H1 (cell line): ENCODE measurements around the gene ZNF687. TPM values are rescaled to one million over a fixed set of nuclear protein-coding genes. Genes with fewer than 3 reads are reported as not detected.

ENCODE experiments used
- BCL11A ChIP-seq, 2 experiments: IDR thresholded peaks; one replicate each; pipeline ENCODE4 v1.6.1; 2011; ENCODE audit warnings: low read depth in 2 of 2, low read length in 2 of 2, mild to moderate bottlenecking in 2 of 2
- EGR1 ChIP-seq: IDR thresholded peaks from 2 replicates; pipeline ENCODE4 v1.6.1; 2011; ENCODE audit warnings: low read depth, low read length, borderline replicate concordance
- KDM5A ChIP-seq: fragments of 200-600 bp; IDR thresholded peaks from 2 replicates; pipeline ENCODE4 v1.7.1; 2012; ENCODE audit warnings: mild to moderate bottlenecking, low read length, inconsistent platforms, mixed read lengths
- MAFK ChIP-seq: IDR thresholded peaks from 2 replicates; pipeline ENCODE4 v1.6.1; 2012; ENCODE audit warnings: low read depth, mild to moderate bottlenecking, improper control_type of control experiment, low read length
- POLR2A ChIP-seq, 2 experiments: IDR thresholded peaks; 1 replicate in 1 of 2; 2 replicates in 1 of 2; pipeline ENCODE4 v1.6.1; 2011; ENCODE audit warnings: low read depth in 2 of 2, low read length in 2 of 2, mild to moderate bottlenecking in 2 of 2; ENCODE audit errors: control extremely low read depth in 1 of 2
- SP1 ChIP-seq: IDR thresholded peaks from 2 replicates; pipeline ENCODE4 v1.6.1; 2011; ENCODE audit warnings: low read depth, low read length
- TAF1 ChIP-seq: IDR thresholded peaks from 2 replicates; pipeline ENCODE4 v1.6.1; 2011; ENCODE audit warnings: mild to moderate bottlenecking, low read depth, low read length
- ZNF274 ChIP-seq: IDR thresholded peaks from 2 replicates; pipeline ENCODE4 v1.7.0; 2012; ENCODE audit warnings: low read length, borderline replicate concordance; ENCODE audit errors: extremely low read depth
- polyA plus RNA-seq, 7 experiments: library from polyadenylated mRNA; depleted of rRNA in 3 of 7; stranded (reverse) in 5 of 7; unstranded in 2 of 7; fragments of >200 nt in 5 of 7; fragments of 200-250 nt in 2 of 7; gene quantifications; 1 replicate in 5 of 7; 2 replicates in 1 of 7; 4 replicates in 1 of 7; pipeline versions ENCODE4 v1.2.1 to v1.2.3, GENCODE V29; 2011 to 2013; ENCODE audit warnings: missing spikeins in 2 of 7, mixed read lengths in 2 of 7
- total RNA-seq: library from RNA; stranded (reverse); fragmentation: NEBNext Ultra II Directional; extraction: Animal tissue kit (Norgen Biotek cat#: 25700); gene quantifications from 2 replicates; pipeline ENCODE4 v1.2.1, GENCODE V29; 2021
- TF ChIP-seq, protein P1 (sequence below): fragments of 300-600 bp; sonication (generic); IDR thresholded peaks from 2 replicates; pipeline ENCODE4 v1.7.1; 2012; ENCODE audit warnings: low read length, moderate library complexity, mild to moderate bottlenecking, inconsistent platforms; ENCODE audit not compliant: insufficient replicate concordance
- TF ChIP-seq, protein P2 (sequence below): IDR thresholded peaks from 2 replicates; pipeline ENCODE4 v1.6.1; 2012; ENCODE audit warnings: low read length, inconsistent platforms

The ZNF687 gene
- total and polyA plus RNA-seq, 2 of the 8 experiments (the other 6 are each of a cell fraction or from before 2014, with no cell fraction given): 45.9 to 69.9 TPM

DNA sequence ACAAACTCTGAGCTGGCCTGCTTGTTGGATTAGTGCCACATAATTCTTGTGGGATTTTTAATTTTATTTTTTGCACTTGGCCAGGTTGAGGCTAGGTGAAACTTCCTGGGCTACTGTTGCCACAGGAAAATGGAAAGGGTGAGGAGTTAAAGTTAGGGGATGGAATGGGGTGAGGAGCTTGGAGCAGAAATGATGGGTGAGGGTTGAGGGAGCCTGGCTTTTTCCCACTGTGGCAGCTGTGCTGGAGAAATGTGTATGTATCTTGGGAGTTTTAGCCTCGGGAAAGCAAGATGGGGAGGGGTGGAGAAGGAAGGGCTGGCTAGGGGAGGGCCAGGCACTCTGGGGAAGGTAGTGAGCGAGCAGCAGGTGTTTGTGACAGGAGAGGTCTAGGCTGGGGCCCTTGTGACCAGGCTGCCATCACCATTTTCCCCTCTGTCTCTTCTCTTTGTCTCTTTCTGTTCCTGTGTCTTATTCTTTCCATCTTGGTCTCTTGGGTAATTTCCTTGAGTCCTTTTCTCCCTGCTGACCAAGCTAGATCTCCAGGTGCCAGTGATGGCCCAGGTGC is 2.0 kb downstream of the ZNF687 start (continued):
- TF ChIP-seq, protein P1, sequence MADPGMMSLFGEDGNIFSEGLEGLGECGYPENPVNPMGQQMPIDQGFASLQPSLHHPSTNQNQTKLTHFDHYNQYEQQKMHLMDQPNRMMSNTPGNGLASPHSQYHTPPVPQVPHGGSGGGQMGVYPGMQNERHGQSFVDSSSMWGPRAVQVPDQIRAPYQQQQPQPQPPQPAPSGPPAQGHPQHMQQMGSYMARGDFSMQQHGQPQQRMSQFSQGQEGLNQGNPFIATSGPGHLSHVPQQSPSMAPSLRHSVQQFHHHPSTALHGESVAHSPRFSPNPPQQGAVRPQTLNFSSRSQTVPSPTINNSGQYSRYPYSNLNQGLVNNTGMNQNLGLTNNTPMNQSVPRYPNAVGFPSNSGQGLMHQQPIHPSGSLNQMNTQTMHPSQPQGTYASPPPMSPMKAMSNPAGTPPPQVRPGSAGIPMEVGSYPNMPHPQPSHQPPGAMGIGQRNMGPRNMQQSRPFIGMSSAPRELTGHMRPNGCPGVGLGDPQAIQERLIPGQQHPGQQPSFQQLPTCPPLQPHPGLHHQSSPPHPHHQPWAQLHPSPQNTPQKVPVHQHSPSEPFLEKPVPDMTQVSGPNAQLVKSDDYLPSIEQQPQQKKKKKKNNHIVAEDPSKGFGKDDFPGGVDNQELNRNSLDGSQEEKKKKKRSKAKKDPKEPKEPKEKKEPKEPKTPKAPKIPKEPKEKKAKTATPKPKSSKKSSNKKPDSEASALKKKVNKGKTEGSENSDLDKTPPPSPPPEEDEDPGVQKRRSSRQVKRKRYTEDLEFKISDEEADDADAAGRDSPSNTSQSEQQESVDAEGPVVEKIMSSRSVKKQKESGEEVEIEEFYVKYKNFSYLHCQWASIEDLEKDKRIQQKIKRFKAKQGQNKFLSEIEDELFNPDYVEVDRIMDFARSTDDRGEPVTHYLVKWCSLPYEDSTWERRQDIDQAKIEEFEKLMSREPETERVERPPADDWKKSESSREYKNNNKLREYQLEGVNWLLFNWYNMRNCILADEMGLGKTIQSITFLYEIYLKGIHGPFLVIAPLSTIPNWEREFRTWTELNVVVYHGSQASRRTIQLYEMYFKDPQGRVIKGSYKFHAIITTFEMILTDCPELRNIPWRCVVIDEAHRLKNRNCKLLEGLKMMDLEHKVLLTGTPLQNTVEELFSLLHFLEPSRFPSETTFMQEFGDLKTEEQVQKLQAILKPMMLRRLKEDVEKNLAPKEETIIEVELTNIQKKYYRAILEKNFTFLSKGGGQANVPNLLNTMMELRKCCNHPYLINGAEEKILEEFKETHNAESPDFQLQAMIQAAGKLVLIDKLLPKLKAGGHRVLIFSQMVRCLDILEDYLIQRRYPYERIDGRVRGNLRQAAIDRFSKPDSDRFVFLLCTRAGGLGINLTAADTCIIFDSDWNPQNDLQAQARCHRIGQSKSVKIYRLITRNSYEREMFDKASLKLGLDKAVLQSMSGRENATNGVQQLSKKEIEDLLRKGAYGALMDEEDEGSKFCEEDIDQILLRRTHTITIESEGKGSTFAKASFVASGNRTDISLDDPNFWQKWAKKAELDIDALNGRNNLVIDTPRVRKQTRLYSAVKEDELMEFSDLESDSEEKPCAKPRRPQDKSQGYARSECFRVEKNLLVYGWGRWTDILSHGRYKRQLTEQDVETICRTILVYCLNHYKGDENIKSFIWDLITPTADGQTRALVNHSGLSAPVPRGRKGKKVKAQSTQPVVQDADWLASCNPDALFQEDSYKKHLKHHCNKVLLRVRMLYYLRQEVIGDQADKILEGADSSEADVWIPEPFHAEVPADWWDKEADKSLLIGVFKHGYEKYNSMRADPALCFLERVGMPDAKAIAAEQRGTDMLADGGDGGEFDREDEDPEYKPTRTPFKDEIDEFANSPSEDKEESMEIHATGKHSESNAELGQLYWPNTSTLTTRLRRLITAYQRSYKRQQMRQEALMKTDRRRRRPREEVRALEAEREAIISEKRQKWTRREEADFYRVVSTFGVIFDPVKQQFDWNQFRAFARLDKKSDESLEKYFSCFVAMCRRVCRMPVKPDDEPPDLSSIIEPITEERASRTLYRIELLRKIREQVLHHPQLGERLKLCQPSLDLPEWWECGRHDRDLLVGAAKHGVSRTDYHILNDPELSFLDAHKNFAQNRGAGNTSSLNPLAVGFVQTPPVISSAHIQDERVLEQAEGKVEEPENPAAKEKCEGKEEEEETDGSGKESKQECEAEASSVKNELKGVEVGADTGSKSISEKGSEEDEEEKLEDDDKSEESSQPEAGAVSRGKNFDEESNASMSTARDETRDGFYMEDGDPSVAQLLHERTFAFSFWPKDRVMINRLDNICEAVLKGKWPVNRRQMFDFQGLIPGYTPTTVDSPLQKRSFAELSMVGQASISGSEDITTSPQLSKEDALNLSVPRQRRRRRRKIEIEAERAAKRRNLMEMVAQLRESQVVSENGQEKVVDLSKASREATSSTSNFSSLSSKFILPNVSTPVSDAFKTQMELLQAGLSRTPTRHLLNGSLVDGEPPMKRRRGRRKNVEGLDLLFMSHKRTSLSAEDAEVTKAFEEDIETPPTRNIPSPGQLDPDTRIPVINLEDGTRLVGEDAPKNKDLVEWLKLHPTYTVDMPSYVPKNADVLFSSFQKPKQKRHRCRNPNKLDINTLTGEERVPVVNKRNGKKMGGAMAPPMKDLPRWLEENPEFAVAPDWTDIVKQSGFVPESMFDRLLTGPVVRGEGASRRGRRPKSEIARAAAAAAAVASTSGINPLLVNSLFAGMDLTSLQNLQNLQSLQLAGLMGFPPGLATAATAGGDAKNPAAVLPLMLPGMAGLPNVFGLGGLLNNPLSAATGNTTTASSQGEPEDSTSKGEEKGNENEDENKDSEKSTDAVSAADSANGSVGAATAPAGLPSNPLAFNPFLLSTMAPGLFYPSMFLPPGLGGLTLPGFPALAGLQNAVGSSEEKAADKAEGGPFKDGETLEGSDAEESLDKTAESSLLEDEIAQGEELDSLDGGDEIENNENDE: no peak
- TF ChIP-seq EGR1 (no peak), TAF1 (no peak), MAFK (no peak), ZNF274 (no peak), SP1 (no peak), KDM5A (no peak), POLR2A (IDR thresholded peaks at IDR 0.05; ENCODE audit: control extremely low read depth in 1 of 2, low read depth in 2 of 2, low read length in 2 of 2) (no peak; a peak in 1 of 3 replicates), BCL11A (IDR thresholded peaks at IDR 0.05; ENCODE audit: low read depth in 2 of 2, low read length in 2 of 2) (no peak)
- TF ChIP-seq, protein P2, sequence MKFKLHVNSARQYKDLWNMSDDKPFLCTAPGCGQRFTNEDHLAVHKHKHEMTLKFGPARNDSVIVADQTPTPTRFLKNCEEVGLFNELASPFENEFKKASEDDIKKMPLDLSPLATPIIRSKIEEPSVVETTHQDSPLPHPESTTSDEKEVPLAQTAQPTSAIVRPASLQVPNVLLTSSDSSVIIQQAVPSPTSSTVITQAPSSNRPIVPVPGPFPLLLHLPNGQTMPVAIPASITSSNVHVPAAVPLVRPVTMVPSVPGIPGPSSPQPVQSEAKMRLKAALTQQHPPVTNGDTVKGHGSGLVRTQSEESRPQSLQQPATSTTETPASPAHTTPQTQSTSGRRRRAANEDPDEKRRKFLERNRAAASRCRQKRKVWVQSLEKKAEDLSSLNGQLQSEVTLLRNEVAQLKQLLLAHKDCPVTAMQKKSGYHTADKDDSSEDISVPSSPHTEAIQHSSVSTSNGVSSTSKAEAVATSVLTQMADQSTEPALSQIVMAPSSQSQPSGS: no peak
